HG03378 (cell line): ENCODE measurements around the gene MICALL2.

Experiments used
- ATAC-seq: cut with Tn5 transposase; IDR thresholded peaks from one replicate; pipeline ENCODE4 v1.9.1; 2021; ENCODE audit warnings: mild to moderate bottlenecking, moderate library complexity; ENCODE audit not compliant: unreplicated experiment

MICALL2 gene

DNA sequence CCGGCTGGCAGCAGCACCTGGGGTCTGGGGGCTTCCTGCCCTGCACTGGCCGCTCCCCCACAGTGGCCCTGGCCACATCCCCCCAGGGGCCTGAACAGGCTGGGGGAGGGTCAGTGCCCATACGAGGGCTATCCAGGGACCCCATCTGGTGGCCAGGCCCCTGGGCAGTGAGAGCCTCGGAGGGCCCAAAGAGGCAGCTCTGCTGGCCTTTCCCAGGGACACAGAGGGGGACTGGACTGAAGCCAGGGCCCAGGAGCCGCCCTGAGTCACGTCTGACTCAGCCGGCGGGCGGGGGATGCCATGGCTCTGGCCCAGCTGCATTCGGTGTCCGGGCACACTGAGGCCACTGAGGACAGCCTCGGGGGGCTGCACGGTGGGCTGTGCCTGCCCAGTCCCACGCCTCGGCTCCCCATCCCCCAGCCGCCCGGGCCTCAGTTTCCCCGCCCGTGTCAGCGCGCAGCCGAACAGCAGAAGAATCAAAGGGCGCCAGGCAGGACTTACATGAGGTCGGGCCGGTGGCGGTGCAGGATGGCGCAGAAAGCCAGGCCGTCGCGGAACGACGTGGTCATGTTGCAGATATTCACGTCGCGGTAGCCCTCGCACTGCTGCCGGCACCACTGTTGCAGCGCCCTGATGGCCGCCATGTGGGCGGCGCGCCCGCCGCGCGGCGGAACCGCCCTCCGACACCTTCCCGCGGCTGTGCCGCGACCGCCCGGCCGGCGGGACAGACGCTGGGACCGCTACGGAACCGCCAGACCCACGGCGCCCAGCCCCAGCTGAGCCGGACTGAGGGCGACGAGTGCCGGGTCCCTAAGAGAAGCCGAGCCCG, at the start of gene MICALL2:
MICALL2 (minus strand) TSS at position 788 of the 829 bp plus-strand sequence; CDS start at position 644, 144 bp downstream.
- ATAC-seq, result peak; percentile 8

DNA sequence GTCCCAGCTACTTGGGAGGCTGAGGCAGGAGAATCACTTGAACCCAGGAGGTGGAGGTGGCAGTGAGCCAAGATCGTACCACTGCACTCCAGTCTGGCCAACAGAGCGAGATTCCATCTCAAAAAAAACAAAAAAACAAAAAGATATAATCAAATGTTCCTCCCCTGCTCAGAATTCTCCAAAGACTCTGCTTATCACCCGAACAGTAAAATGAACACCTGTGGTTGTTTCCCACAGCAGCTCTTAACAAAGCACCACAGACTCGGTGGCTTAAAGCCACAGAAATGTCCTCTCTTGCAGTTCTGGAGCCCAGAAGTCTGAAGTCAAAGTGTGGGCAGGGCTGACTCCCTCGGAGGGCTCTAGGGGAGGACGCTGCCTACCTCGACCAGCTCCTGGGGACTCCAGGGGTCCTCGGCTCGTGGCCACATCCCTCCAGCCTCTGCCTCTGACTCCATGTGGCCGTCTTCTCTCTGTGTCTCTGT, 49.0 kb upstream of the MICALL2 start:
- ATAC-seq, result no peak

DNA sequence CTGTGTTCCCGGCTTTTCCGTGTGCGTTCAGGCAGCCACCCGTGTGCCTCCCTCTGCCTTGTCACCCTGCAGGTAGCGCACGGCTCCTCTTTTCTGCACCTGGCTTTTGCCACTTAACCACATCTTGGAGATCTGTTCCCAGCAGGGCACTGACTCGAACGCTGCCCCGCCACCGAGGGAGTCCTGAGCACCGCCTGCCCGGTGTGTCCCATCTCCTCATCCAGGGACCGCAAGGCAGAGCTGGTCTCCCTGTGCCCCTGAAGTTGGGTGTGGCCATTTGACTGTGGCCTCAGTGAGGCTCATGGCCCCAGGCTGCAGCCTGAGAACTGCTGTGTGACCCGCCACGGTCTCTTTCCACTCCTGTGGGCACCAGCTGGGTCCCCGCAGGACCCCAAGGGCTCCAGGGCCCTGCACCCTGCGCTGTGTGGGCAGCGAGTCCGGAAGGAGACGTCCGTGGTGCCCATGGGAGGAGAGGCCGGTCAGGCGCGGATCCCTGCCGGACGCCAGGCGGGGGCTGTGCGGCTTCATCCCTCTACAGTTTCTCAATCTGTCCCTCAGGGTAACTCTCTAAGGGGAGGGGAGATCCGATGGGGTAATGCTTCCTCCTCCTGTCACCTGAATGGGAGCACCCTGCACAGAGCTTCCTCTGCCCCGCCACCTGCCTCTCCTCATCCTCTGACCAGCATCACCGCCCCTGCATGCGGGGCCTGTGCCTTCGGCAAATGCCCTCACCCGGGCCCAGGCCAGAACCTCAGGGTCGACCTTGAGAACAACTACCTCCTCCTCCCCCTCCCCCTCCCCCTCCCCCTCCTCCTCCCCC, 46.7 kb upstream of the MICALL2 start:
- no peak for ATAC-seq

DNA sequence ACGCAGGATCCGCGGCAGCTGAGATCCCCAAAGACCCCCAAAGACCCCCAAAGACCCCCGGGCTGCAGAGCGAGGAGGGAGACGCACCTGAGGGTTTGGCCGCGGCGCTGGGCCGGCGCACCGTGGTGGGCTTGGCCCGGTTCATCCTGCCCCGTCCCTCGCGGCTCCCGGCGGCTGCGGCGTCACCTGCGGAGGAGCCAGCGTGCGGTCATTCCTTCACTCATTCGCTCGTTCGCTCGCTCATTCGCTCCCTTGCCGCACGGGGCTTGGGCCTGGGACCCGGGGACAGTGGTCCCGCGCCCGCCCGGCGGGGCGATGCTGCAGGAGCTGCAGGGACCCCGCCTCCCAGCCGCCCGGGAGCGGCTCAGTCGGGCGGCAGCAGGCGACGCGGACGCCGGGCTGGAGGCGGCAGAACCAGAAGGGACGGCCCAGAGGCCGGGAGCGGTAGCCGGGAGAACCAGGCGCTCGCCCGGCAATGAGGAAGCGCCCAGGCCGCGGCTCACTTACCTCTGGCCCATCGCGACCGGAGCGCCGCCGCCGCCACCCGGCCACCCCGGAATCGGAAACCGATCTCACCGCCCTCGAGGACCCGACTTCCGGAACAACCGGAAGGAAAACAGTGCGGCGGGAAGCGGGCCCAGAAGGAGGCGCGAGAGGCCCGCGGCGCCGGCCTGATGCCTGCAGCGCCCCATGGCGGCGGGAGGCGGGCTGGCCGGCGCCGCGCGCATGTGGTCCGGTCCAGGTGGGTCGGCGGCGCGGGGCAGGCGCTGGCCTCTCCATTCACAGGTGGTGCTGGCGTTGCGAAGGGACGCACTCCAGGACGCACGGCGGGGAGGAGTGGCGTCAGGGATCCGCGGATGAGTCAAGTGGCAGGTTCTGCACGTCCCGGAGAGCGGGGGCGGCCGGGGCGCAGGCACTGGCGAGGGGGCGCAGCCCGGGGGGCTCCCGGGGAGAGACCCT, 44.8 kb upstream of the MICALL2 start, which contains the start of gene INTS1:
INTS1 (minus strand) TSS at position 574 of the 960 bp plus-strand sequence; CDS start at position 145, 429 bp downstream.
- ATAC-seq, result peak; percentile 61

DNA sequence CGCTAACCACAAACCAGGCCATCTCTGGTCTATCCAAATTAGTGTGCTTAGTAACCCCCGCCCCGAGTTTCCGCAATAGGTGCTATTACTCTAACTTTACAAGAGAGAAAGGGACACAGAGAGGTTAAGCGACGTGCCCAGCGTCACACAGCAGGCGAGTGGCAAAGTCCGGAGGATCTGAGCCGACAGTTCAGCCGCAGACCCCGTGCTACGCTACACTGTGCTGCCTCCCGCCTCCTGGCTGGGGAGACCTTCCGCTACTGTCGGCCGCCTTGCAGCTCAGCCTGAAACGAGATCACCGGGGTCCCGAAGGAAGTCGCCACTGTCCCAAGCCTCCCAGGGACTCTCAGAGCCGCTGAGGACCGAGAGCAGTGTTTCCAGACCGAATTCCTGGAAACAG, 44.1 kb upstream of the MICALL2 start:
- no peak for ATAC-seq

- no peak for ATAC-seq
Observed at GRCh38 chr7:1502845-1503244, 43.6 kb upstream of the MICALL2 start.

- no peak for ATAC-seq
Observed at GRCh38 chr7:1501487-1502270, 42.4 kb upstream of the MICALL2 start.

DNA sequence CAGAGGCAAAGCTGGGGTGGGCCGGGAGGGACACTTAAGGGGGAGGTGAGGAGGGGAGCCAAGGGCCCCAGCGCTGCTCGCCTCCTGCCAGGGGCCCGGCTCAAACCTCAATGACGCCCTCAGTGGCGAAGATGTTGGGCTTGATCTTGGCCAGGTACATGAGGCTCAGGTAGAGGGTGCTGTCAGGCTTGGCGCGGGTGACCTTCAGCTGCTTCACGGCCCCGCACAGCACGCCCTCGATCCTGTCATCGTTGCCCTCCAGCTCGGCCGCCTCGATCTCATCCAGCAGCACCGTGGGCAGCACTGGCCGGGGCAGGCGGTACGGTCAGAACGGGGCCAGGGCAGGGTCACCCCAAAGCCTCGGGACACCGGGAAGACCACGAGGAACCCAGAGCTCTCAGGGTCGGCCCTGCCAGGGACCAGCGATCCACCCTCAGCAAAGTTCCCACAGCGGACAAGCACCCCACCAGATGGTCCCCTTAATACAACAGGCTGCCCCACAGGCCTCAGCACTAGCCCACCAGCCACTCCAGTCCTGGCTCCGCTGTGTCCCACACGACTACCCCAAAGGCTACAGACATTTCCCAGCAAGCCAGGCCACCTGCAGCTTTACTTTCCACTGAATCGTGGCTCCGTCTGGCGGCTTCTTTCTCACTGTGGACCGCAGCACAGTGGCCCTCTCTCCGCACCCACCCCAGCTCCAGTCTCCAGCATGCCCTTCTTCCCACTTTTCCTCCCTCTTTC, 41.0 kb upstream of the MICALL2 start:
- ATAC-seq, result no peak

DNA sequence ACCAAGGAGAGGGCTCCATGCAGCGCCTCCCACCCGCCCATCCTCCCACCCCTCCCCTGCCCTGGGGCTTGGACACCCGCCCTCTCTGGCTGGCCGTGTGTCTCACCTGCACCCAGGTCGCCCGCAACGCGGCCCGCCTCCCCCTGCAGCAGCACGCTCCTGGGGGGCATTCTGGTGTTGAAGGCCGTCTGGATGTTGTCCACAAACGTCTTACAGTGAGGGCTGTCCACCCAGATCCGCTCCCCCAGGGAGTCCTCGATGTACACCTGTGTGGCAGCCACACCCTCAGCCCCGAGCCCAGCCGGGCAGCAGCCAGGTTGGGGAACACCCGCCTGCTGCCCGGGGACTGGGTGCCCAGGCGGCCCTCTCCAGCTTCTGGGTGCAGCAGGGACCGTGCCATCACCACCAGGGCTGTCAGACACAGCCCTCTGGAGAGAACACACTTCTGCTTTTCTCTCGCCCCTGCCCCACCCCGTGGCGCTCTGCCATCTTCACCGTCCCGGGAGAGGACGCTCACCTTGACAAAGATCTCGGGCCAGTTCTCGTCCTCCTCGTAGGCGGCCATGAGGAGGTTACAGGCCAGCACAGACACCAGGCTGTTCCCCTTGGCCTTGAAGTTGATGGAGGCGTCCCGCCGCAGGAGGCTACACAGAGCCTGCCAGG, 40.2 kb upstream of the MICALL2 start:
- ATAC-seq, result no peak

GRCh38 chr7:1498370-1499305, 39.4 kb upstream of the MICALL2 start:
- ATAC-seq, result no peak

GRCh38 chr7:1497293-1497927, 38.1 kb upstream of the MICALL2 start:
- ATAC-seq, result no peak

GRCh38 chr7:1496531-1497292, 37.4 kb upstream of the MICALL2 start:
- ATAC-seq, result no peak

GRCh38 chr7:1495564-1496242, 36.4 kb upstream of the MICALL2 start:
- no peak for ATAC-seq

DNA sequence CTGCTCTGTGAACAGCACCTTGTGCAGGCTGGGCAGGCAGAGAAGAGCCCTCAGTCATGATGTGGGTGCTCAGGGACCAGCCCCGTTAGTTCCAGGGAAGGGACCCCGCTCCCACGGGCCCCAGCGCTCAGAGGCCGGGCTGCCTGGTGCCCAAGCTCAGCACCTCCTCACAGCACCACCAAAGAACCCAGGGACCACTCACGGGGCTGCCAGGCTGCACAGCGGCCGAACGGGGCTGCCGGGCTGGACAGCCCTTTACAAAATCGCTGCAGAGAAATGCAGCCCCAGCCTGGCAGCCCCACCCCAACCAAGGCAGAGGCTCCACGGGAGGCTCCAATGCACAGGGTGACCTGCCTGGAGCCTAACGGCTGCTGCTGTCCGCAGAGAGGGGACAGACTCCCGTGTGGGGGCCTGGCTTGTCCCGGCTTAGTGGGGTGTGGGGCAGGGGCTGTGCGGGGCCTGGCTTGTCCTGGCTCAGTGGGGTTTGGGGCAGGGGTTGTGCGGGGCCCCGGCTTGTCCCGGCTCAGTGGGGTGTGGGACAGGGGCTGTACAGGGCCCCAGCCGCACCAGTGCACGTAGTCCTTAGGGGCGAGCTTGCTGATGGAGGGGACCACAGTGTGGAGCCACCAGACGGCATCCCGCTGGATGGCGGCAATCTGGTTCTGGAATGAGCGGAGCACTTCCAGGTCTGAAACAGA, 35.7 kb upstream of the MICALL2 start:
- no peak for ATAC-seq

DNA sequence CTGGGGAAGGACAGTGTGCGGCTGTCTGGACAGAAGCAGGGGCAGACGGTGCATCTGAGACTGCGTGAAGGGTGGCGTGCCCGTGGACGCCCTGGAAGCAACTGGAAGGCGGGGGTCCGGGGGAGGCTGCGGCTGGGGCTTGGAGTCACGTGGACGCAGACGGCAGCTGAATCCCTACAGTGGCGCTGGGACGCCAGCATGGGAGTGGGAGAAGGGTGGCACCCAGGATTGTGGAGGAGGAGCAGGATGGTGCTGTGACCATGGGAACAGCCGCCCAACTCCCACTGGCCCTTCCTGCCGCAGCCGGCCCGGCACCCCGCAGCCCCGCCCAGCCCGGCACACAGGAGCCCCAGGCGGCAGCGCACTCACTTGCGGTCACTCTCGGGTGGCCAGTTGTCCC, 35.2 kb upstream of the MICALL2 start:
- ATAC-seq, result no peak
